Peyer's patch (tissue), 4 donors: Measurements from ENCODE around the gene DDIT4.

ENCODE experiments used
- CTCF ChIP-seq, 6 experiments: fragments of 450-650 bp in 4 of 6; fragments of 200-600 bp in 2 of 6; sonication (generic) in 1 of 6; IDR thresholded peaks; one replicate each; pipeline ENCODE4 v1.5.1; 2017 to 2019; ENCODE audit warnings: antibody characterized with exemption in 6 of 6, mild to moderate bottlenecking in 3 of 6, moderate library complexity in 1 of 6
- POLR2A ChIP-seq, 2 donors: fragments of 450-650 bp; IDR thresholded peaks; one replicate each; pipeline ENCODE4 v1.5.1; 2017; ENCODE audit warnings: antibody characterized with exemption in 2 of 2, mild to moderate bottlenecking in 2 of 2, moderate library complexity in 2 of 2

GRCh38 chr10:72315054-72315453, 41.3 kb downstream of the DDIT4 start:
- TF ChIP-seq CTCF (IDR thresholded peaks at IDR 0.05) (no peak), POLR2A (IDR thresholded peaks at IDR 0.05) (no peak)
